Activated CD4-positive, alpha-beta T cell treated with anti-CD3 and anti-CD28 coated beads, Interleukin-2, amount 50 U/mL, for 4 hours (primary cell): Measurements from ENCODE around the gene ARX.

ENCODE experiments used
- DNase-seq, 2 experiments: peaks; one replicate each; pipeline ENCODE4 v3.0.0-alpha.2; 2020

Gene ARX

GRCh38 chrX:24996096-24996709 is 19.6 kb downstream of the ARX start:
- DNase-seq: no peak

GRCh38 chrX:24993879-24994278 is 21.9 kb downstream of the ARX start:
- DNase-seq: no peak

- no peak for DNase-seq
Measured at GRCh38 chrX:24990535-24990934, 25.2 kb downstream of the ARX start.

- no peak for DNase-seq
Measured at GRCh38 chrX:24988314-24988713, 27.5 kb downstream of the ARX start.

- DNase-seq: no peak
Measured at GRCh38 chrX:24987731-24988130, 28.0 kb downstream of the ARX start.

DNA sequence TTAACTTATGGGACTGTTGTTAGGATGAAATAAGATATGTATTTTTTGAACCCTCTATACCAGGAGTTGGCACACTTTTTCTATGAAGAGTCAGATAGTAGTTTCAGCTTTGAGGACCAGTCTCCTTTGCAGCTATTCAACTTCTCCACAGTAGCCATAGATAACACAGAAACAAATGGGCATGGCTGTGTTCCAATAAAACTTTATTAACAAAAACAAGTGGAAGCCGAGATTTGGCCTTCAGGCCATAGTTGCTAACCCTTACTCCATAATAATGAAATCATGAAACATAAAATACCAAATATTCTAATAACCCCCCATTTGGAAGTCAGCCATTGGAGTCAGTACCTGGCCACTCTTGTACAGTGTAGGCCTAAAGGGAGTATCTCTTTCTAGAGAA is 30.6 kb downstream of the ARX start:
- no peak for DNase-seq

DNA sequence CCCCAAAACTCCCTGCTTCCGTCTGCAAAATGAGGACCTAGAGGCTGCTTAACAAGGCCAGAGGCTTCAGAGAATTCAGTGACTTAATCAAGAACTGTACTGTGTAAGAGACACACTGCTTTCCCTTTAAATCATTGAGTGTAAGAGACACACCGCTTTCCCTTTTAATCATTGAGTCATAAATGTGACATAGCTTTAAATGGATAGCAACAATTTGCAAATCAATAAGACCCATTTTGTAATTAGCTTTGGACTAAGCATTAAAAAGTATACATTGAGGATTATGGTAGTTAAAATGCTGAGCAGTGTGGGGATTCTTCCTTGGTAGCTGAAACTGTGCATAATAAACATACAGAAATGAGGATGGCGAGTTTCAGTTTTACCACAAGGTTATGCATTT is 31.8 kb downstream of the ARX start:
- no peak for DNase-seq

DNA sequence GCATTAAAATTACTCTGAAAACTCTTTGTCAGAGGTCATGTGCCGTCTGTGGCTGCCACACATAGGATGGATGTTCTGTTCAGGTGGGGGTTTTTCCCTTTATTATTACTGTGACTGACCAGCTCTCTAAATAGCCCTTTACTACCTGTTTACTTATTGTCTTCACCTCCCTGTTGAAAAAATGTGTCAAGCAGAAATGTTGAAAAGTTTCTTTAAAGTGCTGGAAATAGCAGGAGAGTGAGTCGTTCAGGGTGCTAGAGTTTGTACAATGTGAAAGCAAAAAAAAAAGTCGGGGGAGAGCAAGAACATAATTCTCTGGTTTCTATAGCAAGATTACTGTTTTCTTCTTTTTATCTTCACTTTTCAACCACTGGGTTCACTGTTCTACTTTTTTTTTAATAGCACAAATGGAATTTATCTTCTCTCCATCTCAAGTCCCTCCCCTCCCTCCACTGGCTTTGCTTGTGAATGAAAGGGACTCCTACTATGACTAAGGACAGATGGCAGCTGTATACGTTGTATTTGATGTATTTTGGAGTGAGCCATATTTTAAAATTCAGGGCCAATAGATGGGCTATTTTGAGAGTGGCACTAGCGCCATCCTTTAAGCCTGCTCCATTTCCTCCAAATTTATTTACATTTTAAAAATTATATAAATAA is 33.3 kb downstream of the ARX start:
- no peak for DNase-seq

DNA sequence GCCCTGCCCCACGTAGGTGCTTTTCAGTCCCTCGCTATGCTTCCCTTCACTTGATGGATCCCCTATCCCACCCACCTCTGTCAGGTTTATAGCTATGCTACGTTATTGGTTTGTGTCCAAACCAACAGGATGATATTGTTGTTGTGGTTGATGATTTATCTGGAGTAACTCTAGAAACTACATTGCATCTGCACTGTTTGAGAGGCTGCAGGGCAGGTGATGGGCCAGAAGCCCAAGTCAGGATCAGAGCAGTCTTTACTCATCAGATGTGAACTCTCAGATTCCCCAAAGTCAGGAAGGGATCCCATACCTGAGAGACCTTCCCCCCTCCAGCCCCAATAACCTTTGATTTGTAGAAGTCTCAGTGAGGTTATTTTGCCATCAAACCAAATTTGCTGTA is 34.7 kb downstream of the ARX start:
- no peak for DNase-seq

DNA sequence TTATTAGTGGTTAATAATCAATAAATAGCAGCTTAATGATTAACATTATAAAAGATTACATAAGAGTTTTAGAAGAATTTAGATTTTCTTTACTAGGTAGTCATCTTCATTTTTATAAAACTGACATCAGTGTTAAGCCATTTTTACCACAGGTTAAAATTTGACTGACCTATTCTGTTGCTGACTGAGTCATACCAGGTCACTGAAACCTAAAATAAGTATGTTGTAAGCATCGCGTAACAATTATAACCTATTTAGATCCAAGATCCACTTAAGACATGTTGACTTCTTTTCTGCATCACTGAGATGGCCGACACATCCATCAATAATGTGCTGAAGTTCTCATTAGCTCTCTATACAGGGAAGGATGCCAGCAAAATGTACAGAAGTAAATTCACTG is 36.7 kb downstream of the ARX start:
- no peak for DNase-seq

GRCh38 chrX:24969812-24970211 is 46.0 kb downstream of the ARX start:
- DNase-seq: no peak

DNA sequence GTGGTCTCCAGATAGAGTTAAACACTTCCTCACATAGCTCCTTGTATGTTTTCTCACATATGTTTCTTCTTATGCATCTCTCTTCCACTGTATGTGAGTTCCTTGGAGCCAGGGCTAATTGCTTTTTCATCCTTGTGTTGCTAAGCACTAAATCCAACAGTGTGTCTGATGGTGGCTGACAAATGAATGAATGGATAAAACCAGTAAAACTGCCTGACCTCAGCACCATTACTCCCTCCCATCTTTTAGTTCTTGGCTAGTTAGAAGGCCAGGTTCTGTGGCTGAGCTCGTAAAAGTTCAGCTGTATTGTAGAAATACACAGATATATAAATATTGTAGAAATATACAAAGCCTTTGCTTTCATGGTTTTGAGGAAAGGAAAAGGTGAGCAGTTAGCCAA is 50.4 kb downstream of the ARX start:
- no peak for DNase-seq

- DNase-seq: no peak
Measured at GRCh38 chrX:24963823-24964222, 51.9 kb downstream of the ARX start.

DNA sequence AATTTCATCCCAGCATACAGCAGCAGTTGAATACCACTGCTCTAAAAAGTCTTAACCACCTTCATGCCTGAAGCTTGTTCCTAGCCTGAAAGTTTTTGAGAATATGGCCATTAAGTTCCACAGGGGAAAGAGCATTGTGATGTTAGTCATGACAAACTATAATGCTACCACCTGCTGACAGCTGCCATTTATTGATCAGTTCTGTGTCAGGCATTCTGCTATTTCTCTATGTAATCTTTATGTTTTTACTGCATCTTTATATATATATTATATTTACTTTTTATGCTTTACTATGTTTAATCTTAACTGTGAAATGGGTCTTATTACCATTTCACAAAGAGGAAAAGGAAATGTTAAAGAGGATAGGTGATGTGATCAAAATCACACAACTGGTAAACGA is 54.0 kb downstream of the ARX start:
- DNase-seq: no peak

DNA sequence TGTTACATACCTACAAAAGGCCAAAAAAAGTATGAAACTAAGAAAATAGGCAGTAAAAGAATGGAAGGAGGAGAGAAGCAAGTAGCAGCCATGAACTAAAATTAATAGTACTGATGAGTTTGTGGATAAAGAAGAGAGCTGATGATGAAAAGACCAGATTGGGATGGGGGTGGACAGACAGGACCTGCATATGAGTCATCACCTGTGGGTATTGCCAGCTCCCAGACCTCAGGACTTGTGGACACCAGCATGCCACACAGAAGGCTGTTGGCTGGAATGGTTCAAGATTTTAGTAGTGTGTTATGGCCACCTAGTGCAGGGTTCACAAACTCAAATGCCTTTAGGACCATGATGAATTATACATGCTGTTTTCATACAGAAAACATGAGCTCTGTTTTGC is 58.9 kb downstream of the ARX start:
- DNase-seq: no peak

- no peak for DNase-seq
Measured at GRCh38 chrX:24955372-24955930, 60.3 kb downstream of the ARX start.

GRCh38 chrX:24954732-24955131 is 61.0 kb downstream of the ARX start:
- no peak for DNase-seq
